Measurements from ENCODE around the gene EPB41L4A.
"Not testable (repeated sequence)": the region's sequence is repeated elsewhere in the genome, so short reads cannot be mapped to it uniquely, and the experiment has no call there.

The EPB41L4A gene

GRCh38 chr5:112419164-112419985 is at the start of gene EPB41L4A:
EPB41L4A (minus strand) TSS chr5:112419277; CDS start chr5:112419039, 238 bp downstream.
- no peak for DNase-seq

- no peak for DNase-seq
Measured at GRCh38 chr5:112467485-112467884, 48.4 kb upstream of the EPB41L4A start.

- not testable (repeated sequence) for DNase-seq
Measured at GRCh38 chr5:112466261-112466660, 47.2 kb upstream of the EPB41L4A start.

GRCh38 chr5:112447187-112447760 is 28.2 kb upstream of the EPB41L4A start:
- DNase-seq = not testable (repeated sequence)

- no peak for DNase-seq
Measured at GRCh38 chr5:112445626-112446350, 26.7 kb upstream of the EPB41L4A start.

- DNase-seq = not testable (repeated sequence)
Measured at GRCh38 chr5:112443932-112444331, 24.9 kb upstream of the EPB41L4A start.

GRCh38 chr5:112440031-112440430 is 21.0 kb upstream of the EPB41L4A start:
- no peak for DNase-seq

GRCh38 chr5:112436144-112436543 is 17.1 kb upstream of the EPB41L4A start:
- DNase-seq = no peak

- DNase-seq = no peak
Measured at GRCh38 chr5:112434641-112435040, 15.6 kb upstream of the EPB41L4A start.

GRCh38 chr5:112426202-112426601 is 7.1 kb upstream of the EPB41L4A start:
- DNase-seq = not testable (repeated sequence)

GRCh38 chr5:112419986-112420864 is 1.1 kb upstream of the EPB41L4A start:
- DNase-seq = no peak

GRCh38 chr5:112418659-112419163 is 366 bp downstream of the EPB41L4A start:
- DNase-seq = no peak

GRCh38 chr5:112417931-112418658 is 982 bp downstream of the EPB41L4A start:
- DNase-seq = no peak

- no peak for DNase-seq
Measured at GRCh38 chr5:112415552-112415951, 3.5 kb downstream of the EPB41L4A start.

- DNase-seq = no peak
Measured at GRCh38 chr5:112413611-112414010, 5.5 kb downstream of the EPB41L4A start.

- no peak for DNase-seq
Measured at GRCh38 chr5:112412346-112412745, 6.7 kb downstream of the EPB41L4A start.

GRCh38 chr5:112411903-112412302 is 7.2 kb downstream of the EPB41L4A start:
- no peak for DNase-seq

GRCh38 chr5:112407666-112408065 is 11.4 kb downstream of the EPB41L4A start:
- DNase-seq = no peak

GRCh38 chr5:112407240-112407639 is 11.8 kb downstream of the EPB41L4A start:
- no peak for DNase-seq

- no peak for DNase-seq
Measured at GRCh38 chr5:112403069-112403468, 16.0 kb downstream of the EPB41L4A start.

GRCh38 chr5:112401924-112402323 is 17.2 kb downstream of the EPB41L4A start:
- no peak for DNase-seq

- no peak for DNase-seq
Measured at GRCh38 chr5:112397690-112398089, 21.4 kb downstream of the EPB41L4A start.
